WTC11 (cell line): ENCODE measurements around the gene KCNMA1. TPM values are rescaled to one million over a fixed set of nuclear protein-coding genes. Genes with fewer than 3 reads are reported as not detected.

Experiments
- ATAC-seq: fragments of 200-7000 bp; cut with Tn5 transposase; 2 replicates; pipeline ENCODE4 v1.10.0; 2021; ENCODE audit warnings: mild to moderate bottlenecking, moderate library complexity
- CTCF ChIA-PET: fragments of 300-600 bp; sonication (Branson Sonifier 250); formaldehyde crosslinking; loops from one replicate; lab custom pipeline; 2021; ENCODE audit warnings: antibody characterized with exemption; lab: Charles Lee
- POLR2A ChIA-PET: fragments of 350-600 bp; sonication (Branson Sonifier 250); formaldehyde crosslinking; loops from one replicate; lab custom pipeline; 2021; ENCODE audit warnings: antibody characterized with exemption; lab: Charles Lee
- DNase-seq: peaks from one replicate; pipeline ENCODE4 v3.0.0; 2021; ENCODE audit warnings: low spot score
- H3K27ac Mint-ChIP-seq: 2 replicates; pipeline ENCODE4 v1.8.0; 2021; ENCODE audit warnings: mixed read lengths
- H3K27me3 Mint-ChIP-seq: 2 replicates; pipeline ENCODE4 v1.8.0; 2021; ENCODE audit warnings: low read depth, mild to moderate bottlenecking, moderate library complexity, mixed read lengths
- H3K36me3 Mint-ChIP-seq: 2 replicates; pipeline ENCODE4 v1.8.0; 2021; ENCODE audit warnings: mixed read lengths
- H3K4me1 Mint-ChIP-seq: 2 replicates; pipeline ENCODE4 v1.8.0; 2022; ENCODE audit warnings: mixed read lengths
- H3K4me3 Mint-ChIP-seq: 2 replicates; pipeline ENCODE4 v1.8.0; 2021; ENCODE audit warnings: mild to moderate bottlenecking, moderate library complexity, mixed read lengths
- H3K9me3 Mint-ChIP-seq: 2 replicates; pipeline ENCODE4 v1.8.0; 2021; ENCODE audit warnings: mixed read lengths
- CREB1 ChIP-seq: sonication (generic); formaldehyde crosslinking; IDR thresholded peaks from 2 replicates; pipeline ENCODE4 v1.8.0; 2023; ENCODE audit warnings: mild to moderate bottlenecking, missing genetic modification reagents
- EMX1 ChIP-seq: fragments of 250-450 bp; sonication (Bioruptor Pico); IDR thresholded peaks from 2 replicates; pipeline ENCODE4 v1.8.0; 2021; ENCODE audit warnings: mild to moderate bottlenecking
- JUN ChIP-seq: sonication (generic); formaldehyde crosslinking; IDR thresholded peaks from 2 replicates; pipeline ENCODE4 v1.8.0; 2023; ENCODE audit warnings: mild to moderate bottlenecking, missing genetic modification reagents
- MXD4 ChIP-seq: fragments of 250-450 bp; sonication (Bioruptor Pico); IDR thresholded peaks from 2 replicates; pipeline ENCODE4 v1.8.0; 2021; ENCODE audit warnings: mild to moderate bottlenecking, moderate library complexity, borderline replicate concordance
- NR3C1 ChIP-seq: sonication (generic); formaldehyde crosslinking; conservative IDR thresholded peaks from 2 replicates; pipeline ENCODE4 v1.8.1; 2023; ENCODE audit warnings: low read depth, mild to moderate bottlenecking, missing genetic modification reagents
- TEAD1 ChIP-seq: sonication (generic); formaldehyde crosslinking; IDR thresholded peaks from 2 replicates; pipeline ENCODE4 v1.8.0; 2022; ENCODE audit warnings: mild to moderate bottlenecking, missing genetic modification reagents
- ZNF121 ChIP-seq: sonication (generic); formaldehyde crosslinking; IDR thresholded peaks from 2 replicates; pipeline ENCODE4 v1.8.0; 2023; ENCODE audit warnings: missing genetic modification reagents
- ZNF263 ChIP-seq: sonication (generic); formaldehyde crosslinking; IDR thresholded peaks from 2 replicates; pipeline ENCODE4 v1.8.1; 2022; ENCODE audit warnings: low read depth, mild to moderate bottlenecking, moderate library complexity, missing genetic modification reagents
- total RNA-seq: library from RNA; stranded (reverse); gene quantifications from 3 replicates; pipeline ENCODE4 v1.2.3, GENCODE V29; 2021
- TF ChIP-seq, protein P1 (sequence below): sonication (generic); formaldehyde crosslinking; IDR thresholded peaks from 2 replicates; pipeline ENCODE4 v1.8.1; 2023; ENCODE audit warnings: mild to moderate bottlenecking, missing genetic modification reagents
- TF ChIP-seq, protein P2 (sequence below): fragments of 250-450 bp; sonication (Bioruptor Pico); IDR thresholded peaks from 2 replicates; pipeline ENCODE4 v2.1.2; 2022; ENCODE audit warnings: mild to moderate bottlenecking, moderate library complexity
- TF ChIP-seq, protein P3 (sequence below): sonication (generic); formaldehyde crosslinking; IDR thresholded peaks from 2 replicates; pipeline ENCODE4 v1.8.1; 2022; ENCODE audit warnings: missing genetic modification reagents, borderline replicate concordance
- TF ChIP-seq, protein P4 (sequence below): sonication (generic); formaldehyde crosslinking; IDR thresholded peaks from 2 replicates; pipeline ENCODE4 v1.8.1; 2023; ENCODE audit warnings: mild to moderate bottlenecking, missing genetic modification reagents, borderline replicate concordance
- TF ChIP-seq, protein P5 (sequence below): sonication (generic); formaldehyde crosslinking; IDR thresholded peaks from 2 replicates; pipeline ENCODE4 v1.8.0; 2023; ENCODE audit warnings: mild to moderate bottlenecking, missing genetic modification reagents
- TF ChIP-seq, protein P6 (sequence below): sonication (generic); formaldehyde crosslinking; IDR thresholded peaks from 2 replicates; pipeline ENCODE4 v1.8.1; 2023; ENCODE audit warnings: mild to moderate bottlenecking, missing genetic modification reagents, moderate library complexity

KCNMA1 gene
- total RNA-seq, 1 experiment from 2014 or later = 7.3 TPM

DNA sequence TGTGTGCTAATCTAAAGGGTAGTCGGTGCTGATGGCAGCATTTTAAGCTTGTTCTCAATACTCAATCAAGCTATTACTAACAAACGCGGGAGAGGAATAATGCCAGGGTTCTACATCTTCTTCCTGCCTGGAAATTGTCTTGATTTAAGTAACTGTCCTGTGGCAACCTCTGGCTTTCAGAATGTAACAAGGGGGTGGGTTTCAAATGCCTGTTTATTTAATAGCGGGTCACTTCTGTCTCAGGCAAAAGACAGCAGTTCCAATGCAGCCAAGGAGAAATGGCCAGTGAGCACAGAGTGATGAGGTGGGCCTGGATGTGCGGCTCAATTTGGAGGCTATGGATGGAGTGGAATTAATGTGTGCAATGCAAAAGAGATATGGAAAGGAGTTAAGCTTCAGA is 692.4 kb downstream of the KCNMA1 start:
- ChIA-PET CTCF (interaction anchor here (0.5 kb wide), 1 partner anchor 1626 kb away, joined by 3 read pairs; no protein-coding TSS in a partner anchor), POLR2A (no interaction called here)
- Mint-ChIP-seq H3K27ac (no peak overlapping the region), H3K27me3 (no peaks in the 10 kb centered on the region; the same call in 1 of the 2 replicates), H3K4me3 (no peak overlapping the region), H3K4me1 (peaks cover 6% of the 10 kb centered on the region), H3K36me3 (no peaks in the 10 kb centered on the region), H3K9me3 (no peaks in the 10 kb centered on the region)
- no peak for ATAC-seq
- no peak for DNase-seq
- TF ChIP-seq, protein P1, sequence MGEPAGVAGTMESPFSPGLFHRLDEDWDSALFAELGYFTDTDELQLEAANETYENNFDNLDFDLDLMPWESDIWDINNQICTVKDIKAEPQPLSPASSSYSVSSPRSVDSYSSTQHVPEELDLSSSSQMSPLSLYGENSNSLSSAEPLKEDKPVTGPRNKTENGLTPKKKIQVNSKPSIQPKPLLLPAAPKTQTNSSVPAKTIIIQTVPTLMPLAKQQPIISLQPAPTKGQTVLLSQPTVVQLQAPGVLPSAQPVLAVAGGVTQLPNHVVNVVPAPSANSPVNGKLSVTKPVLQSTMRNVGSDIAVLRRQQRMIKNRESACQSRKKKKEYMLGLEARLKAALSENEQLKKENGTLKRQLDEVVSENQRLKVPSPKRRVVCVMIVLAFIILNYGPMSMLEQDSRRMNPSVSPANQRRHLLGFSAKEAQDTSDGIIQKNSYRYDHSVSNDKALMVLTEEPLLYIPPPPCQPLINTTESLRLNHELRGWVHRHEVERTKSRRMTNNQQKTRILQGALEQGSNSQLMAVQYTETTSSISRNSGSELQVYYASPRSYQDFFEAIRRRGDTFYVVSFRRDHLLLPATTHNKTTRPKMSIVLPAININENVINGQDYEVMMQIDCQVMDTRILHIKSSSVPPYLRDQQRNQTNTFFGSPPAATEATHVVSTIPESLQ (CRISPR knock-in tag) = no peak
- TF ChIP-seq, all 79 proteins: peak for 0

DNA sequence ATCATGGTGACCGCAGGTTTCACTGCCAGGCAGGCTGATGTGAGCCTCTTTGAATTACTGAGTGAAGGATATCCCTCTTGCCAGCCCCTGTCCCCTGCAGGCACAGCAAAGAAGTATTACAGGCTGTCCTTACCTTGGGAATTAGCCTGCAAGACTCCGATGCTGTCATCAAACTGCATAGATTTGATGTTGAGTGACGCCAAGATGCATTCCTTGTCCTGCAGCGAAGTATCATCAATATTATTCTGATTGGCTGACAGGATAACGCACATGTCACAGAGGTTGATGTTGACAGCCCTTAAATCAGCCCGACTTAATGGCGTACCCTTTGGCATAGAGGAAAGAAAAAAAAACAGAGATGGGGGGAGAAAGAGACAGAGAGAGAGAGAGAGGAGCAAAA is 693.0 kb downstream of the KCNMA1 start:
- Mint-ChIP-seq H3K4me1 (peaks cover 6% of the 10 kb centered on the region), H3K36me3 (no peaks in the 10 kb centered on the region), H3K4me3 (no peak overlapping the region), H3K27ac (no peak overlapping the region), H3K27me3 (no peaks in the 10 kb centered on the region; the same call in 1 of the 2 replicates), H3K9me3 (no peaks in the 10 kb centered on the region; the same call in 1 of the 2 replicates)
- no peak for ATAC-seq
- ChIA-PET POLR2A (no interaction called here), CTCF (no interaction called here)
- no peak for DNase-seq
- TF ChIP-seq, protein P2, sequence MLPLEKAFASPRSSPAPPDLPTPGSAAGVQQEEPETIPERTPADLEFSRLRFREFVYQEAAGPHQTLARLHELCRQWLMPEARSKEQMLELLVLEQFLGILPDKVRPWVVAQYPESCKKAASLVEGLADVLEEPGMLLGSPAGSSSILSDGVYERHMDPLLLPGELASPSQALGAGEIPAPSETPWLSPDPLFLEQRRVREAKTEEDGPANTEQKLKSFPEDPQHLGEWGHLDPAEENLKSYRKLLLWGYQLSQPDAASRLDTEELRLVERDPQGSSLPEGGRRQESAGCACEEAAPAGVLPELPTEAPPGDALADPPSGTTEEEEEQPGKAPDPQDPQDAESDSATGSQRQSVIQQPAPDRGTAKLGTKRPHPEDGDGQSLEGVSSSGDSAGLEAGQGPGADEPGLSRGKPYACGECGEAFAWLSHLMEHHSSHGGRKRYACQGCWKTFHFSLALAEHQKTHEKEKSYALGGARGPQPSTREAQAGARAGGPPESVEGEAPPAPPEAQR (CRISPR knock-in tag) = no peak
- TF ChIP-seq, protein P3, sequence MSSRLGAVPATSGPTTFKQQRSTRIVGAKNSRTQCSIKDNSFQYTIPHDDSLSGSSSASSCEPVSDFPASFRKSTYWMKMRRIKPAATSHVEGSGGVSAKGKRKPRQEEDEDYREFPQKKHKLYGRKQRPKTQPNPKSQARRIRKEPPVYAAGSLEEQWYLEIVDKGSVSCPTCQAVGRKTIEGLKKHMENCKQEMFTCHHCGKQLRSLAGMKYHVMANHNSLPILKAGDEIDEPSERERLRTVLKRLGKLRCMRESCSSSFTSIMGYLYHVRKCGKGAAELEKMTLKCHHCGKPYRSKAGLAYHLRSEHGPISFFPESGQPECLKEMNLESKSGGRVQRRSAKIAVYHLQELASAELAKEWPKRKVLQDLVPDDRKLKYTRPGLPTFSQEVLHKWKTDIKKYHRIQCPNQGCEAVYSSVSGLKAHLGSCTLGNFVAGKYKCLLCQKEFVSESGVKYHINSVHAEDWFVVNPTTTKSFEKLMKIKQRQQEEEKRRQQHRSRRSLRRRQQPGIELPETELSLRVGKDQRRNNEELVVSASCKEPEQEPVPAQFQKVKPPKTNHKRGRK = no peak
- TF ChIP-seq, protein P4, sequence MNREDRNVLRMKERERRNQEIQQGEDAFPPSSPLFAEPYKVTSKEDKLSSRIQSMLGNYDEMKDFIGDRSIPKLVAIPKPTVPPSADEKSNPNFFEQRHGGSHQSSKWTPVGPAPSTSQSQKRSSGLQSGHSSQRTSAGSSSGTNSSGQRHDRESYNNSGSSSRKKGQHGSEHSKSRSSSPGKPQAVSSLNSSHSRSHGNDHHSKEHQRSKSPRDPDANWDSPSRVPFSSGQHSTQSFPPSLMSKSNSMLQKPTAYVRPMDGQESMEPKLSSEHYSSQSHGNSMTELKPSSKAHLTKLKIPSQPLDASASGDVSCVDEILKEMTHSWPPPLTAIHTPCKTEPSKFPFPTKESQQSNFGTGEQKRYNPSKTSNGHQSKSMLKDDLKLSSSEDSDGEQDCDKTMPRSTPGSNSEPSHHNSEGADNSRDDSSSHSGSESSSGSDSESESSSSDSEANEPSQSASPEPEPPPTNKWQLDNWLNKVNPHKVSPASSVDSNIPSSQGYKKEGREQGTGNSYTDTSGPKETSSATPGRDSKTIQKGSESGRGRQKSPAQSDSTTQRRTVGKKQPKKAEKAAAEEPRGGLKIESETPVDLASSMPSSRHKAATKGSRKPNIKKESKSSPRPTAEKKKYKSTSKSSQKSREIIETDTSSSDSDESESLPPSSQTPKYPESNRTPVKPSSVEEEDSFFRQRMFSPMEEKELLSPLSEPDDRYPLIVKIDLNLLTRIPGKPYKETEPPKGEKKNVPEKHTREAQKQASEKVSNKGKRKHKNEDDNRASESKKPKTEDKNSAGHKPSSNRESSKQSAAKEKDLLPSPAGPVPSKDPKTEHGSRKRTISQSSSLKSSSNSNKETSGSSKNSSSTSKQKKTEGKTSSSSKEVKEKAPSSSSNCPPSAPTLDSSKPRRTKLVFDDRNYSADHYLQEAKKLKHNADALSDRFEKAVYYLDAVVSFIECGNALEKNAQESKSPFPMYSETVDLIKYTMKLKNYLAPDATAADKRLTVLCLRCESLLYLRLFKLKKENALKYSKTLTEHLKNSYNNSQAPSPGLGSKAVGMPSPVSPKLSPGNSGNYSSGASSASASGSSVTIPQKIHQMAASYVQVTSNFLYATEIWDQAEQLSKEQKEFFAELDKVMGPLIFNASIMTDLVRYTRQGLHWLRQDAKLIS (CRISPR knock-in tag) = no peak
- TF ChIP-seq, protein P5, sequence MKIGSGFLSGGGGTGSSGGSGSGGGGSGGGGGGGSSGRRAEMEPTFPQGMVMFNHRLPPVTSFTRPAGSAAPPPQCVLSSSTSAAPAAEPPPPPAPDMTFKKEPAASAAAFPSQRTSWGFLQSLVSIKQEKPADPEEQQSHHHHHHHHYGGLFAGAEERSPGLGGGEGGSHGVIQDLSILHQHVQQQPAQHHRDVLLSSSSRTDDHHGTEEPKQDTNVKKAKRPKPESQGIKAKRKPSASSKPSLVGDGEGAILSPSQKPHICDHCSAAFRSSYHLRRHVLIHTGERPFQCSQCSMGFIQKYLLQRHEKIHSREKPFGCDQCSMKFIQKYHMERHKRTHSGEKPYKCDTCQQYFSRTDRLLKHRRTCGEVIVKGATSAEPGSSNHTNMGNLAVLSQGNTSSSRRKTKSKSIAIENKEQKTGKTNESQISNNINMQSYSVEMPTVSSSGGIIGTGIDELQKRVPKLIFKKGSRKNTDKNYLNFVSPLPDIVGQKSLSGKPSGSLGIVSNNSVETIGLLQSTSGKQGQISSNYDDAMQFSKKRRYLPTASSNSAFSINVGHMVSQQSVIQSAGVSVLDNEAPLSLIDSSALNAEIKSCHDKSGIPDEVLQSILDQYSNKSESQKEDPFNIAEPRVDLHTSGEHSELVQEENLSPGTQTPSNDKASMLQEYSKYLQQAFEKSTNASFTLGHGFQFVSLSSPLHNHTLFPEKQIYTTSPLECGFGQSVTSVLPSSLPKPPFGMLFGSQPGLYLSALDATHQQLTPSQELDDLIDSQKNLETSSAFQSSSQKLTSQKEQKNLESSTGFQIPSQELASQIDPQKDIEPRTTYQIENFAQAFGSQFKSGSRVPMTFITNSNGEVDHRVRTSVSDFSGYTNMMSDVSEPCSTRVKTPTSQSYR (CRISPR knock-in tag) = no peak
- TF ChIP-seq TEAD1 (CRISPR knock-in tag) = no peak
- TF ChIP-seq EMX1 (CRISPR knock-in tag) = no peak

DNA sequence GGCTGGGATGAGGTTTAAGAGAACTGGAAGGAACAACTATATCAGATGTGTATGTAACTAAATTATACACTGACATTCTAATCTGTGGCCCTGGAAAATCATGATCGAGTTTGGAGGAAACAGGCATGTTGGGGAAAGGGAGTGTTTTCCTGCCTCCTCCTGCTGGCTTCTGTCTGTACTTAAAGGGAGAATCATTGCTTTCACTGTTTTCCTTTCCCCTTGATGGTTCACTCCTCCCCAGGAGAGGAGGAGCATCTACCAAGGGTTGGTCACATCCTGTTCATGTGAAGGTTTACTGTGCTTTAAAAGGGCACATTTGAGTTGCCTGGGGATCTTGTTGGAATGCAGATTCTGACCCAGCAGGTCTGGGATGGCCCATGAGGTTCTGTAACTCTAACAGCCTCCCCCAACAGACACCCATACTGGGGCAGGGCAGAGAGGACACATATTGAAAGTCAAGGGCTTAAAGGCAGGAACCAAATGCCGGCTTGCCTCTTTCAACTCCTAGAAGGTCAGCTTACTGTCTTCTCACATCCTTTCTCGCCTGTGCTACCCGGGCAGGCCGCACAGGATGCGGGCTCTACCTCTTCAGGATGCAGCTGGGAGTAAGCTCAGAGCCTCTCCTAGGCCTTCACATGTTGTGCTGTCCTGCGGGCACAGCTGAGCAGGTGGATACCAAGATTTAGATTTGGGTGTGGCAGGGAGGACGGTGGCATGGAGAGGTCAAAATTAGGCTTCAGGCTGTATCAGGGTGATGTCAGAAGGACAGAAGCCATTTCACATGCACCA is 694.8 kb downstream of the KCNMA1 start:
- no peaks in the 10 kb centered on the region; the same call in 1 of the 2 replicates for H3K27me3 Mint-ChIP-seq
- ATAC-seq (peak; percentile 75), DNase-seq (no peak)
- no peak overlapping the region for H3K27ac Mint-ChIP-seq
- ChIA-PET POLR2A (no interaction called here), CTCF (no interaction called here)
- H3K36me3 Mint-ChIP-seq = no peaks in the 10 kb centered on the region
- peaks cover 6% of the 10 kb centered on the region for H3K4me1 Mint-ChIP-seq
- H3K4me3 Mint-ChIP-seq = no peak overlapping the region
- H3K9me3 Mint-ChIP-seq = no peaks in the 10 kb centered on the region; the same call in 1 of the 2 replicates
- TF ChIP-seq CREB1 (no peak), ZNF121 (CRISPR knock-in tag) (no peak), JUN (CRISPR knock-in tag) (no peak), MXD4 (no peak), ZNF263 (CRISPR knock-in tag) (no peak), NR3C1 (CRISPR knock-in tag) (no peak)
- TF ChIP-seq, protein P6, sequence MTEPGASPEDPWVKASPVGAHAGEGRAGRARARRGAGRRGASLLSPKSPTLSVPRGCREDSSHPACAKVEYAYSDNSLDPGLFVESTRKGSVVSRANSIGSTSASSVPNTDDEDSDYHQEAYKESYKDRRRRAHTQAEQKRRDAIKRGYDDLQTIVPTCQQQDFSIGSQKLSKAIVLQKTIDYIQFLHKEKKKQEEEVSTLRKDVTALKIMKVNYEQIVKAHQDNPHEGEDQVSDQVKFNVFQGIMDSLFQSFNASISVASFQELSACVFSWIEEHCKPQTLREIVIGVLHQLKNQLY (CRISPR knock-in tag) = no peak
